DND-41 (cell line): ENCODE results near the gene UBA52.

Experiments
- ATAC-seq: fragments of 200-7000 bp; cut with Tn5 transposase; 3 replicates; pipeline ENCODE4 v1.9.1; 2021; ENCODE audit warnings: low read depth; ENCODE audit not compliant: insufficient read depth
- DNase-seq: peaks from one replicate; pipeline ENCODE4 v3.0.0-alpha.2; 2020
- H2AFZ ChIP-seq: 2 replicates; pipeline ENCODE4 v1.6.0; 2012; ENCODE audit warnings: low read depth, low read length
- H3K27ac ChIP-seq: 2 replicates; pipeline ENCODE4 v1.5.1; 2012; ENCODE audit warnings: low read length, inconsistent platforms
- H3K27me3 ChIP-seq: fragments of 200-600 bp; sonication (generic); 2 replicates; pipeline ENCODE4 v1.6.0; 2012; ENCODE audit warnings: low read length, mild to moderate bottlenecking, inconsistent platforms; ENCODE audit not compliant: insufficient read depth, poor library complexity
- H3K36me3 ChIP-seq: 2 replicates; pipeline ENCODE4 v1.5.1; 2012; ENCODE audit warnings: low read length, inconsistent platforms; ENCODE audit not compliant: insufficient read depth
- H3K4me1 ChIP-seq: 2 replicates; pipeline ENCODE4 v1.5.1; 2012; ENCODE audit warnings: mild to moderate bottlenecking, low read length; ENCODE audit not compliant: insufficient read depth
- H3K4me2 ChIP-seq: 2 replicates; pipeline ENCODE4 v1.6.0; 2012; ENCODE audit warnings: mild to moderate bottlenecking, moderate library complexity, low read length, inconsistent platforms; ENCODE audit not compliant: insufficient read depth
- H3K4me3 ChIP-seq, 2 experiments: fragments of 200-600 bp in 1 of 2; shearing (Covaris generic) in 1 of 2; 2 replicates each; pipeline ENCODE4 v1.5.1; 2012 to 2016; ENCODE audit warnings: inconsistent platforms in 2 of 2, low read length in 2 of 2, mild to moderate bottlenecking in 2 of 2, low read depth in 1 of 2, moderate library complexity in 1 of 2
- H3K79me2 ChIP-seq: 2 replicates; pipeline ENCODE4 v1.6.0; 2012; ENCODE audit warnings: low read length, inconsistent platforms; ENCODE audit not compliant: insufficient read depth
- H3K9ac ChIP-seq: 2 replicates; pipeline ENCODE4 v1.6.0; 2012; ENCODE audit warnings: low read depth, mild to moderate bottlenecking, inconsistent platforms, low read length, moderate library complexity
- H3K9me3 ChIP-seq: 2 replicates; pipeline ENCODE4 v1.5.1; 2012; ENCODE audit warnings: low read length, moderate library complexity, mild to moderate bottlenecking, inconsistent platforms; ENCODE audit not compliant: insufficient read depth, severe bottlenecking
- H4K20me1 ChIP-seq: 2 replicates; pipeline ENCODE4 v1.6.0; 2012; ENCODE audit warnings: low read length; ENCODE audit not compliant: insufficient read depth
- CTCF ChIP-seq: IDR thresholded peaks from 2 replicates; pipeline ENCODE4 v1.5.1; 2012; ENCODE audit warnings: borderline replicate concordance, low read length, moderate library complexity, mild to moderate bottlenecking; ENCODE audit not compliant: poor library complexity, severe bottlenecking; ENCODE audit errors: extremely low read depth
- EZH2 ChIP-seq: IDR thresholded peaks from 3 replicates; pipeline ENCODE4 v1.6.1; 2012; ENCODE audit warnings: borderline replicate concordance, low read depth, mild to moderate bottlenecking, moderate library complexity, low read length, inconsistent platforms; ENCODE audit not compliant: severe bottlenecking

The UBA52 gene

GRCh38 chr19:18587962-18588610 is 16.4 kb downstream of the UBA52 start:
- peak overlapping the region; percentile 33 to 71; a peak in 3 of 4 replicates for H3K4me3 ChIP-seq
- H4K20me1 ChIP-seq, result peaks cover 7% of the 10 kb centered on the region
- DNase-seq, result no peak
- peak overlapping the region; percentile 81 for H3K4me2 ChIP-seq
- TF ChIP-seq CTCF, result no peak
- no peak for TF ChIP-seq EZH2
- ATAC-seq, result no peak
- peaks cover 8% of the 10 kb centered on the region for H3K36me3 ChIP-seq
- peak overlapping the region; percentile 75 for H3K9ac ChIP-seq
- H3K9me3 ChIP-seq, result no peaks in the 10 kb centered on the region
- H2AFZ ChIP-seq, result peak overlapping the region; percentile 82
- H3K79me2 ChIP-seq, result peaks cover 14% of the 10 kb centered on the region
- peak overlapping the region; percentile 85 for H3K27ac ChIP-seq
- peaks cover 41% of the 10 kb centered on the region for H3K4me1 ChIP-seq
- no peaks in the 10 kb centered on the region for H3K27me3 ChIP-seq

GRCh38 chr19:18588611-18589379 is 17.1 kb downstream of the UBA52 start, which contains the start of gene REX1BD:
Gene REX1BD, plus strand, starts transcription at chr19:18588798. Its CDS starts 4 bp downstream, at chr19:18588802.
- peak within 1 kb of the TSS; percentile 82 for H2AFZ ChIP-seq
- H3K9me3 ChIP-seq, result no peaks in the 10 kb centered on the region
- peaks cover 8% of the 10 kb centered on the region for H3K36me3 ChIP-seq
- H3K27me3 ChIP-seq, result no peaks in the 10 kb centered on the region
- peak within 1 kb of the TSS; percentile 81 for H3K4me2 ChIP-seq
- ATAC-seq, result peak; percentile 81
- DNase-seq, result peak; percentile 95
- peaks cover 48% of the 10 kb centered on the region for H3K4me1 ChIP-seq
- peaks cover 14% of the 10 kb centered on the region for H3K79me2 ChIP-seq
- TF ChIP-seq EZH2, result no peak
- peak; percentile 87 for TF ChIP-seq CTCF
- H4K20me1 ChIP-seq, result peaks cover 7% of the 10 kb centered on the region
- H3K27ac ChIP-seq, result peak within 1 kb of the TSS; percentile 85
- peak within 1 kb of the TSS; percentile 75 for H3K9ac ChIP-seq
- peak within 1 kb of the TSS; percentile 33 to 71 for H3K4me3 ChIP-seq

- H3K36me3 ChIP-seq, result peaks cover 8% of the 10 kb centered on the region
- H4K20me1 ChIP-seq, result peaks cover 7% of the 10 kb centered on the region
- H3K9ac ChIP-seq, result peak overlapping the region; percentile 75
- H3K4me1 ChIP-seq, result peaks cover 56% of the 10 kb centered on the region
- H3K79me2 ChIP-seq, result peaks cover 14% of the 10 kb centered on the region
- TF ChIP-seq EZH2, result no peak
- TF ChIP-seq CTCF, result peak; percentile 27
- H3K4me3 ChIP-seq, result peak overlapping the region; percentile 33 to 71
- H3K4me2 ChIP-seq, result peak overlapping the region; percentile 81
- H3K27ac ChIP-seq, result peak overlapping the region; percentile 85
- H3K27me3 ChIP-seq, result no peaks in the 10 kb centered on the region
- H2AFZ ChIP-seq, result peak overlapping the region; percentile 82
- DNase-seq (peak; percentile 73), ATAC-seq (peak; percentile 58)
- no peaks in the 10 kb centered on the region for H3K9me3 ChIP-seq
These were observed 18.0 kb downstream of the UBA52 start for GRCh38 chr19:18589380-18590272.
